Mammary epithelial cell (primary cell): ENCODE data around the gene PSORS1C1.

Source experiments
- EZH2 ChIP-seq: IDR thresholded peaks from 2 replicates; pipeline ENCODE4 v1.6.1; 2012; ENCODE audit warnings: low read length, inconsistent platforms, borderline replicate concordance
- TF ChIP-seq, protein P1 (sequence below), 2 donors: IDR thresholded peaks in 1 of 2; conservative IDR thresholded peaks in 1 of 2; 2 replicates each; pipeline ENCODE4 v1.5.1; 2011 to 2012; ENCODE audit warnings: inconsistent platforms in 2 of 2, low read length in 2 of 2, mild to moderate bottlenecking in 2 of 2, control low read depth in 1 of 2, low read depth in 1 of 2; ENCODE audit not compliant: insufficient read depth in 1 of 2; ENCODE audit errors: extremely low read depth in 1 of 2

DNA sequence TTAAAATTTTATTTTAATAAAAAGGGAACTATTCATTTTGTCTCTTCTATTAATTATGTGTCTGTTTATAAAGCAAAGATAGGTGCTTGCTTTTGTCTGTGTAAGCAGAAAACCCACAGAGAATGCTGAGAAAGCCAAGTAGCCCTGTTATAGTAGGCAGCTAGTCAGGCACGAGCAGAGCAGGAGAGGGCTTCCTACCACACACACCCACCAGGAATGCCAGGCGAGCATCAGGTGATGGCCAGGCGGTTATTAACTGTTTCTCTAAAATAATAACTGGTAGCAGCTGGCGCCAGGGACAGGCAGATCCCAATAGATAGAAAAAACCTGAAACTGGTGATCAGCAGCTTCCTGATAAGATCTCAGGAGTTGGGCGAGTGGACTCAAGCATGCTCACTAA, 17.9 kb upstream of the PSORS1C1 start:
- TF ChIP-seq, protein P1, sequence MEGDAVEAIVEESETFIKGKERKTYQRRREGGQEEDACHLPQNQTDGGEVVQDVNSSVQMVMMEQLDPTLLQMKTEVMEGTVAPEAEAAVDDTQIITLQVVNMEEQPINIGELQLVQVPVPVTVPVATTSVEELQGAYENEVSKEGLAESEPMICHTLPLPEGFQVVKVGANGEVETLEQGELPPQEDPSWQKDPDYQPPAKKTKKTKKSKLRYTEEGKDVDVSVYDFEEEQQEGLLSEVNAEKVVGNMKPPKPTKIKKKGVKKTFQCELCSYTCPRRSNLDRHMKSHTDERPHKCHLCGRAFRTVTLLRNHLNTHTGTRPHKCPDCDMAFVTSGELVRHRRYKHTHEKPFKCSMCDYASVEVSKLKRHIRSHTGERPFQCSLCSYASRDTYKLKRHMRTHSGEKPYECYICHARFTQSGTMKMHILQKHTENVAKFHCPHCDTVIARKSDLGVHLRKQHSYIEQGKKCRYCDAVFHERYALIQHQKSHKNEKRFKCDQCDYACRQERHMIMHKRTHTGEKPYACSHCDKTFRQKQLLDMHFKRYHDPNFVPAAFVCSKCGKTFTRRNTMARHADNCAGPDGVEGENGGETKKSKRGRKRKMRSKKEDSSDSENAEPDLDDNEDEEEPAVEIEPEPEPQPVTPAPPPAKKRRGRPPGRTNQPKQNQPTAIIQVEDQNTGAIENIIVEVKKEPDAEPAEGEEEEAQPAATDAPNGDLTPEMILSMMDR (conservative IDR thresholded peaks at IDR 0.05 in 1 of 2, IDR thresholded peaks at IDR 0.05 in 1 of 2; ENCODE audit: extremely low read depth in 1 of 2, insufficient read depth in 1 of 2, low read depth in 1 of 2, low read length in 2 of 2), result no peak
- TF ChIP-seq EZH2, result no peak
